Stimulated activated CD8-positive, alpha-beta memory T cell treated with anti-CD3 and anti-CD28 coated beads, Interleukin-12 subunit alpha, Interleukin-12 subunit beta, amount 100 ng/mL, for 24 hours (primary cell): ENCODE measurements around the gene POTEH.
"Not testable (repeated sequence)": the region's sequence is repeated elsewhere in the genome, so short reads cannot be mapped to it uniquely, and the experiment has no call there.

Experiments
- DNase-seq: peaks from one replicate; pipeline ENCODE4 v3.0.0-alpha.2; 2020; ENCODE audit errors: extremely low read depth

Gene POTEH

DNA sequence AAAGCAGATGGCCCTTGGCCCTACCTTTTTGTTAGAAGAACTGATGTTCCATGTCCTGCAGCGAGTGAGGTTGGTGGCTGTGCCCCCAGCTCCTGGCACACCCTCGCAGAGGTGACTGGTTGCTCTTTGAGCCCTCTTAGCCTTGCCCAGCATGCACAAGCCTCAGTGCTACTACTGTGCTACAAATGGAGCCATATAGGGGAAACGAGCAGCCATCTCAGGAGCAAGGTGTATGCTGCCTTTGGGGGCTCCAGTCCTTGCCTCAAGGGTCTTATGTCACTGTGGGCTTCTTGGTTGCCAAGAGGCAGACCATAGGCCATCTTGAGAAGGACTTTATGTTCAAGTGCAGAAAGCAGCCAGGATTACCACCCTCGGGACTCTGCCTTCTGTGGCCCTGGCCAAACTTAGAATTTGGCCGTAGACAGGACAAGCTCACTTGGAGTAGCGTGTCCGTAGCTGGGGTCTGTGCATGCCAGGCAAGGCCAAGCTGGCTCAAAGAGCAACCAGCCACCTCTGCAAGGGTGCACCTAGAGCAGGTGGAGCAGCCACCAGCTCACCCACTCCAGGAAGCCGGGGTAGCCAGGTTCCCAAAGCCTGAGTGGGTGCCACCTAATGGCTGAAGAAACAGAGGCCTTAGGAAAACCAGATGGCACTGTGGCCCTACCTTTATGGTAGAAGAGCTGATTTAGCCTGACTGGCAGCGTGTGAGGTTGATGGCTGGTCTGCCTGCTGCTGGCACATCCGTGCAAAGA, 48.5 kb downstream of the POTEH start:
- DNase-seq, result not testable (repeated sequence)

DNA sequence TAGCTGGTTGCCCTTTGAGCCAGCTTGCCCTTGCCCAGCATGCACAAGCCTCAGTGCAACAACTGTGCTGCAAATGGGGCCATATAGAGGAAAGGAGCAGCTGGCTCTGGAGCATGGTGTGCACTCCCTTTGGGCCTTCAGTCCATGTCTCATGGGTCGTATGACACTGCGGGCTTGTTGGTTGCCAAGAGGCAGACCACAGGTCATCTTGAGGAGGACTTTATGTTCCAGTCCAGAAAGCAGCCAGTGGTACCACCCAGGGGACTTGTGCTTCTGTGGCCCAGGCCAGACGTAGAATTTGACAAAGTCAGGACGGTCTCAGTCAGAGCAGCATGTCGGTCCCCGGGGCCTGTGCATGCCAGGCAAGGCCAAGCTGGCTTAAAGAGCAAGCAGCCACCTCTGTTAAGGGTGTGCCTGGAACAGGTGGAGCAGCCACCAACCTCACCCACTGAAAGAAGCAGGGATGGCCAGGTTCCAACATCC, 49.1 kb downstream of the POTEH start:
- DNase-seq, result not testable (repeated sequence)

GRCh38 chr22:15747636-15748323, 58.0 kb downstream of the POTEH start:
- not testable (repeated sequence) for DNase-seq

GRCh38 chr22:15749181-15749970, 59.5 kb downstream of the POTEH start:
- DNase-seq, result not testable (repeated sequence)

- not testable (repeated sequence) for DNase-seq
Observed at GRCh38 chr22:15759443-15760097, 69.7 kb downstream of the POTEH start.

DNA sequence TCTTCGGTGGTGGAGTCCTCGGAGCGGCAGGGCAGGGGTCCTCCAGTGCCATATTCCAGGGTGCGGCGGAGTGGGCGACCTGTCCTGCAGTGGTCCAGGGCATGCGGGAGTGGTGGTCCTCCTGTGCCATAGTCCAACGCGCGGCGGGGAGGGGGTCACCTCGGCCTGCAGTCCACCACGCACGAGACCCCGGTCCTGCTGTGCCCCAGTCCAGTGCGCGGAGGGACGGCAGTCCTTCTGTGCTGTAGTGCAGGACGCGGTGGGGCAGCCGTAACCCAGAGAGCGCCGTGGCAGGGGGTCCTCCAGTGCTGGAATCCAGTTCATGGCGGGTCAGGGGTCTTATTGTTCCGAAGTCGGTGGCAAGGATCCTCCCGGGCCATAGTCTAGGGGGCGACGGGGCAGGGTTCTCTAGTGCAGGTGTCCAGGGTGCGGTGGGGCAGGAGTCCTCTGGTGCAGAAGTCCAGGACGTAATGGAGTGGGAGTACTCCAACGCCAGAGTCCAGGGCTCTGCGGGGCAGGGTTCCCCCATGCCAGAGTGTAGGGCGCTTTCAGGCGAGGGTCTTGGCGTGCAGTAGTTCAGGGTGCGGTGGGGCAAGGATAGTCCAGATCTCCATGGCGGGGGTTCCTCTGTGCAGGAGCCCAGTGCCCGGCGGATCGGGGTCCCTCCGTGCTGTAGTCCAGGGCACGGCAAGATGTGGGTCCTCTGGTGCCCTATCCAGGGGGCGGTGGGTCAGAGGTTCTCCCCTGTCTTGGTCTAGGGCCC, 70.7 kb downstream of the POTEH start:
- DNase-seq, result not testable (repeated sequence)

- not testable (repeated sequence) for DNase-seq
Observed at GRCh38 chr22:15761151-15761777, 71.4 kb downstream of the POTEH start.

DNA sequence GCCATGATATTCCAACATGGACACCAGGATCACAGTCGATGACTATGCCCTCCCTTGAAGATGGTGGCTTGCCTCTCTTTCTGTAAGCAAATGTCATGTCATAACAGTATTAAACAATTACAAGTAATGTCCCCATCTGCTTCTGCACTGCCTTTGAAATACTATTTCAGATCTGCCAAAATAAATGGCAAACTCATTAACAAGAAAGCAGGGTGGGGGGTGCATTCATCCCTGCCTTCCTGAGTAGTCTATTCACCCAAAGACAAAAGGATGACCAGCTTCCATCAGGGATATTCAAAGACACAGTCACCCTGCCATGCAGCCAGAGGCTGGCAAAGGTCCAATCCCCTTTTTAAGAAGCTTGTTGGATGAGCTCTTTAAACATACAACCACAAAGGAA, 73.7 kb downstream of the POTEH start:
- DNase-seq, result not testable (repeated sequence)
